Hepatocyte (in vitro differentiated cells): Measurements from ENCODE around the gene TGFBI. TPM values are rescaled to one million over a fixed set of nuclear protein-coding genes. Genes with fewer than 3 reads are reported as not detected.

Experiments
- DNase-seq: peaks from one replicate; pipeline ENCODE4 v3.0.0-alpha.2; 2016; ENCODE audit warnings: low spot score
- H2AFZ ChIP-seq: fragments of 200-600 bp; sonication (generic); 2 replicates; pipeline ENCODE4 v1.6.0; 2016; ENCODE audit warnings: antibody characterized with exemption, mild to moderate bottlenecking
- H3K27ac ChIP-seq: fragments of 200-600 bp; sonication (generic); 2 replicates; pipeline ENCODE4 v1.5.1; 2016; ENCODE audit warnings: mild to moderate bottlenecking
- H3K27me3 ChIP-seq: fragments of 200-600 bp; sonication (generic); 2 replicates; pipeline ENCODE4 v1.6.1; 2016
- H3K36me3 ChIP-seq: fragments of 200-600 bp; sonication (generic); replicated peaks from 2 replicates; pipeline ENCODE4 v1.5.1; 2016; ENCODE audit warnings: low read depth; ENCODE audit not compliant: insufficient read depth
- H3K4me1 ChIP-seq: fragments of 200-600 bp; sonication (generic); 2 replicates; pipeline ENCODE4 v1.5.1; 2016; ENCODE audit warnings: mild to moderate bottlenecking, moderate library complexity; ENCODE audit not compliant: insufficient read depth
- H3K4me2 ChIP-seq: fragments of 200-600 bp; sonication (generic); 2 replicates; pipeline ENCODE4 v1.6.0; 2016
- H3K4me3 ChIP-seq: fragments of 200-600 bp; sonication (generic); 2 replicates; pipeline ENCODE4 v1.5.1; 2016; ENCODE audit warnings: mild to moderate bottlenecking
- H3K79me2 ChIP-seq: fragments of 200-600 bp; sonication (generic); 2 replicates; pipeline ENCODE4 v1.6.0; 2017; ENCODE audit warnings: mild to moderate bottlenecking
- H3K9me2 ChIP-seq: fragments of 200-600 bp; sonication (generic); replicated peaks from 2 replicates; pipeline ENCODE4 v1.6.0; 2017; ENCODE audit warnings: mild to moderate bottlenecking; ENCODE audit not compliant: insufficient read depth
- H3K9me3 ChIP-seq: fragments of 200-600 bp; sonication (generic); 2 replicates; pipeline ENCODE4 v1.5.1; 2016; ENCODE audit warnings: low read depth, mild to moderate bottlenecking
- H4K20me1 ChIP-seq: fragments of 200-600 bp; sonication (generic); 2 replicates; pipeline ENCODE4 v1.6.0; 2016; ENCODE audit warnings: mild to moderate bottlenecking; ENCODE audit not compliant: insufficient read depth, poor library complexity, severe bottlenecking
- CTCF ChIP-seq: fragments of 200-600 bp; sonication (generic); IDR thresholded peaks from 2 replicates; pipeline ENCODE4 v1.5.1; 2016; ENCODE audit warnings: antibody characterized with exemption, mild to moderate bottlenecking; ENCODE audit not compliant: poor library complexity
- EZH2 ChIP-seq: fragments of 200-600 bp; sonication (generic); IDR thresholded peaks from 2 replicates; pipeline ENCODE4 v1.6.1; 2016; ENCODE audit warnings: antibody characterized with exemption, mild to moderate bottlenecking, borderline replicate concordance
- EZH2phosphoT487 ChIP-seq: fragments of 200-600 bp; sonication (generic); IDR thresholded peaks from one replicate; pipeline ENCODE4 v1.6.1; 2018; ENCODE audit warnings: antibody characterized with exemption, mild to moderate bottlenecking, low read depth, moderate library complexity; ENCODE audit not compliant: unreplicated experiment, severe bottlenecking
- WGBS: methylation state at CpG from one replicate; pipeline ENCODE4 v1.1.6; 2016; ENCODE audit warnings: low lambda C conversion rate; ENCODE audit errors: missing lambda C conversion rate; 5-methylcytosine and 5-hydroxymethylcytosine counted together
- polyA plus RNA-seq: library from polyadenylated mRNA; unstranded; fragments of >200 nt; fragmentation: Nextera tagmentation; extraction: Ambion mirVana; gene quantifications from 2 replicates; pipeline ENCODE4 v1.2.1, GENCODE V29; 2016
- total RNA-seq: library from RNA; depleted of rRNA; stranded (reverse); fragments of >200 nt; gene quantifications from 2 replicates; pipeline ENCODE4 v1.2.3, GENCODE V29; 2014

Gene TGFBI
- total and polyA plus RNA-seq, 2 experiments from 2014 or later = 396 to 401 TPM

- Histone ChIP-seq H3K4me3 (no peak overlapping the region), H4K20me1 (no peaks in the 10 kb centered on the region), H3K4me1 (peaks cover 15% of the 10 kb centered on the region), H3K9me3 (no peaks in the 10 kb centered on the region), H3K4me2 (no peak overlapping the region), H2AFZ (no peak overlapping the region), H3K79me2 (no peaks in the 10 kb centered on the region), H3K9me2 (no peaks in the 10 kb centered on the region), H3K27ac (peak overlapping the region; percentile 51), H3K36me3 (no peaks in the 10 kb centered on the region), H3K27me3 (no peaks in the 10 kb centered on the region)
- 88% methylated on average over 3 of the region's 3 CpGs for WGBS
- DNase-seq = no peak
- TF ChIP-seq EZH2 (no peak), EZH2phosphoT487 (no peak), CTCF (no peak)
Measured at GRCh38 chr5:136000932-136001331, 27.9 kb upstream of the TGFBI start.

- Histone ChIP-seq H2AFZ (no peak overlapping the region), H4K20me1 (no peaks in the 10 kb centered on the region), H3K27me3 (no peaks in the 10 kb centered on the region), H3K27ac (peak overlapping the region; percentile 51), H3K4me2 (no peak overlapping the region), H3K9me3 (no peaks in the 10 kb centered on the region), H3K36me3 (no peaks in the 10 kb centered on the region), H3K4me1 (peaks cover 15% of the 10 kb centered on the region), H3K79me2 (no peaks in the 10 kb centered on the region), H3K4me3 (no peak overlapping the region), H3K9me2 (no peaks in the 10 kb centered on the region)
- no peak for DNase-seq
- 51% methylated on average over 5 of the region's 5 CpGs for WGBS
- TF ChIP-seq EZH2phosphoT487 (no peak), CTCF (no peak), EZH2 (no peak)
Measured at GRCh38 chr5:136001466-136001981, 27.3 kb upstream of the TGFBI start.

GRCh38 chr5:136004436-136004835 is 24.4 kb upstream of the TGFBI start:
- peaks cover 15% of the 10 kb centered on the region for H3K4me1 ChIP-seq
- no peaks in the 10 kb centered on the region for H3K79me2 ChIP-seq
- no peak overlapping the region for H3K4me2 ChIP-seq
- no peaks in the 10 kb centered on the region for H3K27me3 ChIP-seq
- H3K4me3 ChIP-seq = no peak overlapping the region
- H3K36me3 ChIP-seq = no peaks in the 10 kb centered on the region
- H3K9me3 ChIP-seq = no peaks in the 10 kb centered on the region
- no peak overlapping the region for H2AFZ ChIP-seq
- H4K20me1 ChIP-seq = no peaks in the 10 kb centered on the region
- TF ChIP-seq CTCF = no peak
- TF ChIP-seq EZH2phosphoT487 = no peak
- TF ChIP-seq EZH2 = no peak
- peak; percentile 51 for DNase-seq
- peak overlapping the region; percentile 68 for H3K27ac ChIP-seq
- 75% methylated on average over 3 of the region's 3 CpGs for WGBS
- no peaks in the 10 kb centered on the region for H3K9me2 ChIP-seq
